C1 segment of cervical spinal cord (tissue), 14 donors: Measurements from ENCODE around the gene PRDX5.

Experiments
- DNase-seq, 14 donors: peaks; one replicate each; lab custom pipeline; 2025; lab: John Stamatoyannopoulos, UW

PRDX5 gene

GRCh38 chr11:64361659-64362058 is 43.7 kb downstream of the PRDX5 start:
- DNase-seq, result no peak

- no peak for DNase-seq
Observed at GRCh38 chr11:64362339-64362738, 44.4 kb downstream of the PRDX5 start.

- DNase-seq, result no peak
Observed at GRCh38 chr11:64364435-64364834, 46.5 kb downstream of the PRDX5 start.

- no peak for DNase-seq
Observed at GRCh38 chr11:64364911-64365310, 47.0 kb downstream of the PRDX5 start.

DNA sequence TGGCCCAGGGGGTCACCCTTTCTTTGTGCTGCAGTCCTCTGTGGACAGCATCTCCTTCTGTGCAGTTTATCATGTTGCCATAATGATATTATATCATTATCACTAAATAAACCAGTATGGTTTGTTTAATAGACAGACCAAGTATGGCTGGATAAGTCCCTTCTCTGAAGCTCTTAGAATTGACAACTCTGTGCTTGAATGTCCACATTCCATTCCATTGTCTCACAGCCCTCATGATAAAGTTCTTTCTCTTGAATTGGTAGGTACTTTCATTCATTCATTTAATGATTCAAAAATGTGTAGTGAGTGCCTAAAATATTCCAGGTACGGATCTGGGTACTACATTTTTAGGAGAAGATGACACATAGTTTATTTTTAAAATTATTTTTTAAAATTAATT is 48.8 kb downstream of the PRDX5 start:
- DNase-seq, result no peak

DNA sequence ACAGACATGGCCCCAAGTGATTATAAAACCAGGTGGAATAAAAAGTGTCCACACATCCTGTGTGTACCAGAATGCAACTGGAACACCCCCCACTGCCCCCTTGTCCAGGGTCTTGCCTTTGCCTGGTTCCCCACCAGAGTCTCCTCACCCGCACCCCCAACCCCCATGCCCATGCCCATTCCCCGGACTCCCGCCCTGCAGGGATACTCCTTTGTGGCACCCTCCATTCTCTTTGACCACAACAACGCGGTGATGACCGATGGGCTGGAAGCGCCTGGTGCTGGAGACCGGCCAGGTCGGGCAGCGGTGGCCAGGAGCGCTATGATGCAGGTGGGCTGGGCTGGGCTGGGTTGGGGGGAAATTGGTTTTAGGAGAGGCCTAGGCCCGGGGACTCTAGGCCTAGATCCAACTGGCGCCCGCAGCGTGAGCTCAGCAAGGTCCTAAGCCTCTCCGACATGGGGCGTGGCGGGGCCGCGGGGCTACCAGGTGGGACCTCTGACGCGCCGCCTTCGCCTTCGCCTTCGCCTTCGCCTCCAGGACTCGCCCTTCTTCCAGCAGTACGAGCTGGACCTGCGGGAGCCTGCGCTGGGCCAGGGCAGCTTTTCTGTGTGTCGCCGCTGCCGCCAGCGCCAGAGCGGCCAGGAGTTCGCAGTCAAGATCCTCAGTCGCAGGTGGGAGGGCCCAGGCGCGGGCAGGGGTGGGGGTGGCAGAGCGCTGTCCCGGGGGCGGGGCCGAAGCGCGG is 50.2 kb downstream of the PRDX5 start:
- no peak for DNase-seq

DNA sequence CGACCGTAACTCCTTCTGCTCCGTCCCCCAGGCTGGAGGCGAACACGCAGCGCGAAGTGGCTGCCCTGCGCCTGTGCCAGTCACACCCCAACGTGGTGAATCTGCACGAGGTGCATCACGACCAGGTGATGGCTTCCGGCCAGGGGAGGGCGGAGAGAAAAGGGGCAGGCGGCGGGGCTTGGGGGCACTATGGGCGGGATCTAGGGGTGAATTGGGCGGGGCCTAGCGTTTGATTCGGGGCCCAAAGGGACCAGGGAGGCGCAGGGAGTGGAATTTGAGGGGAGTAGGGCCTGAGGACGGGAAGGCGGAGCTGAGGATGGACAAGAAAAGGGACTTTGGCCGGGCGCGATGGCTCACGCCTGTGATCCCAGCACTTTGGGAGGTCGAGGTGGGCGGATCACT is 50.8 kb downstream of the PRDX5 start:
- no peak for DNase-seq

DNA sequence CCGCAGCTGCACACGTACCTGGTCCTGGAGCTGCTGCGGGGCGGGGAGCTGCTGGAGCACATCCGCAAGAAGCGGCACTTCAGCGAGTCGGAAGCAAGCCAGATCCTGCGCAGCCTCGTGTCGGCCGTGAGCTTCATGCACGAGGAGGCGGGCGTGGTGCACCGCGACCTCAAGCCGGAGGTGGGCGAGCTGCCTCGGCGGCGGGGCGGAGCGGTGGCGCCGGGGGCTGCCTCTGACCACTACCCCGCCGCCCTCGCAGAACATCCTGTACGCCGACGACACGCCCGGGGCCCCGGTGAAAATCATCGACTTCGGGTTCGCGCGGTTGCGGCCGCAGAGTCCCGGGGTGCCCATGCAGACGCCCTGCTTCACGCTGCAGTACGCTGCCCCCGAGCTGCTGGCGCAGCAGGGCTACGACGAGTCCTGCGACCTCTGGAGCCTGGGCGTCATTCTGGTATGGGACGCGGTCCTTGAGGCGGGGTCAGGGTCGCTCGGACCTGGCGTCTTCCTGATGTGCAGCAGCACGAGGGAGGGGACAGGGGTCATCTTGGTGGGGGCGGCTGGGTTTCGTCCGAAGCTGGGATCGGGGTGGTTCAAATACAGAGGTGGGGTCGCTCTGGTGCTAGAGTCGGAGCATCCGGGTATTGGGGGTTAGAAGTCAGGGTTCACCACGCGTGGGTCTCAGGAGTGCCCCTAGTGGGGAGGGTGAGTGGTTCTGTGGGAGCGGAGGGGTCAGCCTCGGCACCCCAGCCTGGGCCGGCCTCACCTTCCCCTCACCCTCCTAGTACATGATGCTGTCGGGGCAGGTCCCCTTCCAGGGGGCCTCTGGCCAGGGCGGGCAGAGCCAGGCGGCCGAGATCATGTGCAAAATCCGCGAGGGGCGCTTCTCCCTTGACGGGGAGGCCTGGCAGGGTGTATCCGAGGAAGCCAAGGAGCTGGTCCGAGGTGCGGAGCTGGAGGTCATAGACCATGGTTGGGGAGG is 51.8 kb downstream of the PRDX5 start:
- DNase-seq, result no peak

- no peak for DNase-seq
Observed at GRCh38 chr11:64371201-64371600, 53.3 kb downstream of the PRDX5 start.
